Colonic mucosa (tissue), 4 donors: ENCODE data around the gene EIF3K. TPM values are rescaled to one million over a fixed set of nuclear protein-coding genes. Genes with fewer than 3 reads are reported as not detected.
"Not testable (repeated sequence)": the region's sequence is repeated elsewhere in the genome, so short reads cannot be mapped to it uniquely, and the experiment has no call there.

Experiments used
- DNase-seq: peaks from one replicate; pipeline ENCODE4 v3.0.0-alpha.2; 2020
- H3K27ac ChIP-seq: fragments of 200-600 bp; one replicate; pipeline ENCODE4 v1.8.0; 2021
- H3K27me3 ChIP-seq: fragments of 200-600 bp; one replicate; pipeline ENCODE4 v1.8.0; 2021
- H3K36me3 ChIP-seq: fragments of 200-600 bp; one replicate; pipeline ENCODE4 v1.8.0; 2021
- H3K4me1 ChIP-seq: fragments of 200-600 bp; one replicate; pipeline ENCODE4 v1.8.0; 2021; ENCODE audit warnings: mild to moderate bottlenecking
- H3K4me3 ChIP-seq: fragments of 200-600 bp; one replicate; pipeline ENCODE4 v1.8.0; 2021
- H3K9ac ChIP-seq, 2 donors: one replicate each; pipeline ENCODE4 v1.7.0; 2013; ENCODE audit warnings: control low read depth in 2 of 2, low read depth in 2 of 2, low read length in 2 of 2
- H3K9me3 ChIP-seq: fragments of 200-600 bp; one replicate; pipeline ENCODE4 v1.8.0; 2021
- intact Hi-C: fragments of 100-400 bp; cut with DNase I; formaldehyde crosslinking; loops from one replicate; pipeline ENCODE4 v1.14.1; 2022
- total RNA-seq, 2 donors: library from RNA; stranded (reverse); fragmentation: NEBNext Ultra II Directional in 1 of 2; extraction: Animal tissue kit (Norgen Biotek cat#: 25700) in 1 of 2; gene quantifications; one replicate each; pipeline ENCODE4 v1.2.1, GENCODE V29; 2021
- TF ChIP-seq, protein P1 (sequence below): fragments of 200-600 bp; IDR thresholded peaks from one replicate; pipeline ENCODE4 v1.8.0; 2022; ENCODE audit warnings: antibody characterized with exemption, mild to moderate bottlenecking
- donor health status: healthy.
- donor health status: DM: no; HTN: no; CAD: no.
- donor health status: DM: no; HTN: no; CAD: no.

The EIF3K gene
- total RNA-seq, 2 donors from 2014 or later, result 367 to 445 TPM

DNA sequence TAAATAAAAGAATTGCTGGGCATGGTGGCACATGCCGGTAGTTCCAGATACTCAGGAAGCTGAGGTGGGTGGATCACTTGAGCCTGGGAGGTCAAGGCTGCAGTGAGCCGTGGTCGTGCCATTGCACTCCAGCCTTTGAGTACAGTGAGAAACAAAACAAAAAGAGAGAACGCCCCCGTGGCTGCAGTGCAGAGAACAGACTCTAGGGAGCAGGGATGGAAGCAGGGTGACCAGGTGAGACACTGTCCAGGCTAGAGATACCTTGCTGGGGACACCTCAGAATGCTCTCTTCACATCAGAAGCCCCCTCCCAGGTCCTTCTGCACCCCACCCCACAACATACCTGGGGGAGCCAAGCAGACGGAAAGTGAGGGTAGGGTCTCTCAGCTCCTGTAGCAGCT lies 26.0 kb upstream of the EIF3K start:
- Histone ChIP-seq H3K4me3 (no peak overlapping the region), H3K4me1 (no peaks in the 10 kb centered on the region), H3K9me3 (no peaks in the 10 kb centered on the region), H3K27me3 (no peaks in the 10 kb centered on the region), H3K36me3 (no peaks in the 10 kb centered on the region), H3K27ac (no peak overlapping the region), H3K9ac (no peak overlapping the region)
- TF ChIP-seq, protein P1, sequence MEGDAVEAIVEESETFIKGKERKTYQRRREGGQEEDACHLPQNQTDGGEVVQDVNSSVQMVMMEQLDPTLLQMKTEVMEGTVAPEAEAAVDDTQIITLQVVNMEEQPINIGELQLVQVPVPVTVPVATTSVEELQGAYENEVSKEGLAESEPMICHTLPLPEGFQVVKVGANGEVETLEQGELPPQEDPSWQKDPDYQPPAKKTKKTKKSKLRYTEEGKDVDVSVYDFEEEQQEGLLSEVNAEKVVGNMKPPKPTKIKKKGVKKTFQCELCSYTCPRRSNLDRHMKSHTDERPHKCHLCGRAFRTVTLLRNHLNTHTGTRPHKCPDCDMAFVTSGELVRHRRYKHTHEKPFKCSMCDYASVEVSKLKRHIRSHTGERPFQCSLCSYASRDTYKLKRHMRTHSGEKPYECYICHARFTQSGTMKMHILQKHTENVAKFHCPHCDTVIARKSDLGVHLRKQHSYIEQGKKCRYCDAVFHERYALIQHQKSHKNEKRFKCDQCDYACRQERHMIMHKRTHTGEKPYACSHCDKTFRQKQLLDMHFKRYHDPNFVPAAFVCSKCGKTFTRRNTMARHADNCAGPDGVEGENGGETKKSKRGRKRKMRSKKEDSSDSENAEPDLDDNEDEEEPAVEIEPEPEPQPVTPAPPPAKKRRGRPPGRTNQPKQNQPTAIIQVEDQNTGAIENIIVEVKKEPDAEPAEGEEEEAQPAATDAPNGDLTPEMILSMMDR, result no peak
- intact Hi-C loops, result no loop called here
- DNase-seq, result no peak

DNA sequence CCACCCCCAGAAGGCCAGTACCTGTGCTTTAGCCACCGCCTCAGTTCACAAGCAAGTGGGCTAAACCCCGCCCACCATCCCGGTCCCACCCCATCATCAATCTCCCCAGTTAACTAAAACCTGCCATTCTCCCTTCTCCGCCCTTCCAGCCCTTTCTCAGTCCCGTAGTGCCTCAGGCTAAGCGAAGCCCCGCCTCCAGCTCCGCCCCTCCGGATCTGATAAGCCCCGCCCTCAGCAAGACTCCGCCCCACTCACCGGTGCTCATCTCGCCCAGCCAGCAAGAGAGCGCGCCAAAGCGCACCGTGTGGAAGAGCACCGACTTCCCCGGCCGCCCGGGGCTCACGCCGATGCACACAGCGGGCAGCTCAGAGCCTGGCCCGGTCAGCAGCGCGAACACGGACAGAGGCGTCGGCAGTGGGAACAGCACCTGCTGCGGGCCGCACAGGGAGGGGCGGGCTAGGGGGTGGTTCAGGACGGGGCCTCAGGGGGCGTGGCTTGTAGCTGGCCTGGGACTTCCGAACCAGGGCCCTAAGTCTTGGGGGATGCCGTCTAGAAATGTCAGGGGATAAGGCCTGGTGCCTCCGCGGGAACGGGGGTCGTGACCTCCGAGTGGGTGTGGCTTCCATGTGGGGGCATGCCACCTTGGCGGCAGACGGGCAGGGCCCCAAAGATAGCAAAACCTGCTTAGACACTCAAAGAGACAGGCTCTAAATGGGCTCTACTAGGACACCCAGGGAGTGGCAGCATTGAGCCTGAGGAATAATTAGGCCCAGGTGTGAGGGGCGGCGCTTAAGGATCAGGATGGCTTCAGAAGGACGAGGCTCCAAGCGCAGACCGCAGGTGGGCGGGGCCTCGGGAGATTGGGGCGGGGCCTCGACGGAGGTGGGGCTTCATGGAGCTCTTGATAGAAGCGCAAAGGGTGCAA lies 22.7 kb upstream of the EIF3K start:
- no peaks in the 10 kb centered on the region for H3K4me1 ChIP-seq
- peak; percentile 74 for DNase-seq
- no peak overlapping the region for H3K27ac ChIP-seq
- H3K4me3 ChIP-seq, result no peak overlapping the region
- no peaks in the 10 kb centered on the region for H3K36me3 ChIP-seq
- intact Hi-C loops, result no loop called here
- no peaks in the 10 kb centered on the region for H3K9me3 ChIP-seq
- TF ChIP-seq, protein P1, result no peak
- no peak overlapping the region for H3K9ac ChIP-seq
- no peaks in the 10 kb centered on the region for H3K27me3 ChIP-seq

DNA sequence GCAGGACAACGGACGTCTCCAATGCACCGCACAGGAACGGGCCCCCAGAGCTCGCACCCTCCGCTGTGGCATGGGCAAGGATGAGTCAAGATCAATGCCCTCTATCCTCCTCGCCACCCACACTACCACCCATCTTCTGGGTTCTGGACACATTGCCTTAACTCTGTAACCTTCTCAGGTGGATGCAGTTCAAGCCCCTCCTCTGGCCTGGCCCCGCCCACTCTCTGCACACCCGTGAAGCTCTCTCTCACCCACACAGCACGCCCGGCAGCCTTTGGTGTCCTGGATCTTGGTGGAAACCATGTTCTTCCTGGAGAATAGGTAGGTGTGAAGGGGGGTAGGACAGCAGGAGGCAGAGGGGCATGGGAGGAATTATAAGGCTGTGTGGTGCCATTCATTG lies 21.9 kb upstream of the EIF3K start:
- H3K4me3 ChIP-seq, result no peak overlapping the region
- no peaks in the 10 kb centered on the region for H3K27me3 ChIP-seq
- intact Hi-C loops, result no loop called here
- H3K9ac ChIP-seq, result no peak overlapping the region
- DNase-seq, result no peak
- no peak overlapping the region for H3K27ac ChIP-seq
- no peaks in the 10 kb centered on the region for H3K4me1 ChIP-seq
- no peaks in the 10 kb centered on the region for H3K36me3 ChIP-seq
- H3K9me3 ChIP-seq, result no peaks in the 10 kb centered on the region
- TF ChIP-seq, protein P1, result no peak

DNA sequence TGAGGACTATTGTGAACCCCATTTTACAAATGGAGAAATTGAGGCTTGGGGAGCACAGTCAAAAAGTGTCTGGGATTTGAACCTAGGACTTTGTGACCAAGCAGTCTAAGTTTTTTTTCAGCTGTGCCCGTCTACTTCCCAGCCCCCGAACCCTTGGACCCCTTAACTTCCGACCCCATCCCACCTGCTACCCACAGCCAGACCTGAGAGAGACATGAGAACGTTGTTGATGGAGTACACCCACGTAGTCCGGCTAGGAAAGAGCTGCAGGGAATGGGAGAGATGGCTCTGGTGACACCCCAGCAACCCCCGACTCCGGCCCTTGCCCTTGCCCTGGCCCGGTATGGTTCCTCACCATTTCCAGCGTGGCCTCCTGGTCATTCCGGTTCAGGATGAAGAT lies 19.3 kb upstream of the EIF3K start:
- no peak overlapping the region for H3K27ac ChIP-seq
- H3K27me3 ChIP-seq, result no peaks in the 10 kb centered on the region
- H3K4me3 ChIP-seq, result no peak overlapping the region
- TF ChIP-seq, protein P1, result no peak
- no peaks in the 10 kb centered on the region for H3K4me1 ChIP-seq
- no peak overlapping the region for H3K9ac ChIP-seq
- no peaks in the 10 kb centered on the region for H3K9me3 ChIP-seq
- no peak for DNase-seq
- intact Hi-C loops, result no loop called here
- no peaks in the 10 kb centered on the region for H3K36me3 ChIP-seq

DNA sequence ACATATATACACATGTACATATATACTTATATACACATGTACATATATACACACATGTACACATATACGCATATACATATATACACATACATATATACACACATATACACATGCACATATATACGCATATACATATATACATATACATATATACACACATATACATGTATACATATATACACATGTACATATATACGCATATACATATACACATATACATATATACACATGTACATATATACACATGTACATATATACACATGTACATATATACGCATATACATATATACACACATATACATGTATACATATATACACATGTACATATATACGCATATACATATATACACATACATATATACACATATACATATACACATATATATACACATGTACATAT lies 16.1 kb upstream of the EIF3K start:
- H3K9me3 ChIP-seq, H3K4me3 ChIP-seq, intact Hi-C loops, DNase-seq, H3K9ac ChIP-seq, H3K36me3 ChIP-seq, H3K27me3 ChIP-seq, H3K27ac ChIP-seq, H3K4me1 ChIP-seq: not testable (repeated sequence)

DNA sequence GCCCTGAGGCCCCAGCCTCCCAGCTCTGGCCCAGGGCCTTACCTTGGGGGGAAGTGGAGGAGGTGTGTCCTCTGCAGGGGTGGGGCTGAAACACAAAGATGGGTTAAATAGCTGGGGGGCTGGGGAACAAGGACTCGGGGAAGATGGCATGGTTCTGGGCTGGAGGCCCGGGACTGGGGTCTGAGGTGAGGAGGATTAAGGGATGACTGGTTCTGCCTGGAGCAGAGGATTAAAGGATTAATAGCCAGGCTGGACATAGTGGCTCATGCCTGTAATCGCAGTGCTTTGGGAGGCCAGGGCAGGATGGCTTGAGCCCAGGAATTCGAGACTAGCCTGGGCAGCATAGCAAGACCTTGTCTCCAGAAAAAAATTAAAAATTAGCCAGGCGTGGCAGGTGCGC lies 12.9 kb upstream of the EIF3K start:
- no peak overlapping the region for H3K9ac ChIP-seq
- H3K27ac ChIP-seq, result no peak overlapping the region
- no peaks in the 10 kb centered on the region for H3K4me1 ChIP-seq
- H3K4me3 ChIP-seq, result no peak overlapping the region
- TF ChIP-seq, protein P1, result no peak
- DNase-seq, result no peak
- intact Hi-C loops, result no loop called here
- no peaks in the 10 kb centered on the region for H3K27me3 ChIP-seq
- H3K36me3 ChIP-seq, result no peaks in the 10 kb centered on the region
- H3K9me3 ChIP-seq, result no peaks in the 10 kb centered on the region
